Measurements from ENCODE around the gene NTMT1.

The NTMT1 gene

DNA sequence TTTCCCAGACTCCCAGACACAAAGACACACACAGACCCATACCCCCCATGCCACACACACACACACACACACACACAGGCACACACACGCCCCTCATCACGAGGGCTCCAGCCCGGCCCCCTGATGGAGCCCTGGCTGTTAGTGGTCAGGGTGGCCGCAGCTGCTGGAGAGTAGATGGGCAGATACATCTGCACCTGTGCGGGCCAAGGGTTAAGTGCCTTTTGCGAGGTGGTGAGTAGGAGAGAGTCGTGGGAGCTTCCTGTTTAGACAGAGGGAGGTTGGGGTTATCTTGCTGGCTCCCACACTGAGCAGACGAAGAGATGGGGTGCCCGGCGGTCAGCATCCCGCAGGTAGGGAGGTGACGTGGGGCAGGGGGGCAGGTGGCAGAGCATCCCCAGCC lies 47.6 kb downstream of the NTMT1 start:
- no peak for DNase-seq (ENCODE audit: low read depth in 1 of 2, low spot score in 1 of 2)

- no peak for DNase-seq (ENCODE audit: low read depth in 1 of 2, low spot score in 1 of 2)
Observed at GRCh38 chr9:129674229-129674628, 48.3 kb downstream of the NTMT1 start.

GRCh38 chr9:129675620-129676019 lies 49.7 kb downstream of the NTMT1 start:
- DNase-seq (ENCODE audit: low read depth in 1 of 2, low spot score in 1 of 2): no peak

- no peak for DNase-seq (ENCODE audit: low read depth in 1 of 2, low spot score in 1 of 2)
Observed at GRCh38 chr9:129676287-129676686, 50.3 kb downstream of the NTMT1 start.

DNA sequence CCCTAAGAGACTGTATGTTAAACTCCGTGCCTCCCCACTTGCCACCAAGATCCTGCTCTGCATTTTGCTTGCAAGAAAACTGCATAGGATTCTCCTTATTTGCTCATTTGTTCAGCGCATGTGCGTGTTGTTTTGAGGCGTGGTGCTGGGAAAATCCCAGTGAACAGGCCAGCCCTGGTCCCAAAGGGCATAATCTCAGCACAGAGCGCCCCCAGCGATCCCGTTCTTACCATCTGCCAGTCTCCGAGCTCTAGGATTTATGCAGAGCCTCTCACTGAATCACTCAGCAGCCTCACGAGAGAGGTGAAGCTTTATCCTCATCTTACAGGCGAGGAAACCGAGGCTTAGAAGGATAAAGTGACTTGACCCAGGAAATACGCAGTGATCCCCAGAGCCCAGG lies 51.0 kb downstream of the NTMT1 start:
- no peak for DNase-seq (ENCODE audit: low read depth in 1 of 2, low spot score in 1 of 2)

- DNase-seq (ENCODE audit: low read depth in 1 of 2, low spot score in 1 of 2): no peak
Observed at GRCh38 chr9:129677456-129677855, 51.5 kb downstream of the NTMT1 start.

GRCh38 chr9:129678844-129679243 lies 52.9 kb downstream of the NTMT1 start:
- no peak for DNase-seq (ENCODE audit: low read depth in 1 of 2, low spot score in 1 of 2)

GRCh38 chr9:129679537-129679936 lies 53.6 kb downstream of the NTMT1 start:
- no peak for DNase-seq (ENCODE audit: low read depth in 1 of 2, low spot score in 1 of 2)

- DNase-seq (ENCODE audit: low read depth in 1 of 2, low spot score in 1 of 2): no peak
Observed at GRCh38 chr9:129681924-129682323, 56.0 kb downstream of the NTMT1 start.

GRCh38 chr9:129682381-129682780 lies 56.4 kb downstream of the NTMT1 start:
- no peak for DNase-seq (ENCODE audit: low read depth in 1 of 2, low spot score in 1 of 2)

DNA sequence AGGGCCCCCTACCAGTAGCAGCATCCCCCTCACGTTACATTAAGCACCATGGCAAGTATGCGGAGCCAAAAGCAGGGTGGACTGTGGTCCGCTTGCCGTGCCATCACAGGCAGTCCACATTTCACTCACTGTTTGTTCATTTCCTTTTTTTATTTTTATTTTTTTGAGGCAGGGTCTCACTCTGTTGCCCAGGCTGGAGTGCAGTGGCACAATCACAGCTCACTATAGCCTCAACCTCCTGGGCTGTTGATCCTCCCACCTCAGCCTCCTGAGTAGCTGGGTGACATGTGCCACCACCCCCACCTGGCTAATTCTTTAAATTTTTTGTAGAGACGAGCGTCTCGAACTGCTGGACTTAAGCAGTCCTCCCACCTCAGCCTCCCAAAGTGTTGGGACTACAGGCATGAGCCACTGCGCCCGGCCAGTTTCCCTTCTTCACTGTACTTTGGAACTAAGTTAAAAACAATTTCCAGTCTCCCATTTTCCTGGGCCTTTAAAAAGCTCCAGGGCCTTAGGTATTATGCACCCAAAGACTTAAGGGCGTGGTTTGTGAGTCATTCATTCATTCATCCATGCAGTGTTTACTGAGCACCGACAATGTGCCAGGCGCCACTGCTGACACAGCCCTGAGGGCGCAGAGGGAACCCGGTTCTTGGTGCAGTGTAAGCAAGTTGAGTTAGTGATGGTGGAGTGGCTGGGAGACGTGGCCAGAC lies 59.4 kb downstream of the NTMT1 start:
- no peak for DNase-seq (ENCODE audit: low read depth in 1 of 2, low spot score in 1 of 2)
